HG03342 (cell line): ENCODE results near the gene ENGASE.

Experiments used
- ATAC-seq: cut with Tn5 transposase; IDR thresholded peaks from one replicate; pipeline ENCODE4 v1.9.1; 2021; ENCODE audit warnings: mild to moderate bottlenecking, moderate library complexity; ENCODE audit not compliant: unreplicated experiment

Gene ENGASE

GRCh38 chr17:79091226-79091670, 16.6 kb downstream of the ENGASE start:
- ATAC-seq, result no peak

- no peak for ATAC-seq
Measured at GRCh38 chr17:79092567-79092966, 17.9 kb downstream of the ENGASE start.

- no peak for ATAC-seq
Measured at GRCh38 chr17:79093270-79093669, 18.6 kb downstream of the ENGASE start.

- ATAC-seq, result no peak
Measured at GRCh38 chr17:79094261-79094660, 19.6 kb downstream of the ENGASE start.

GRCh38 chr17:79095345-79096055, 20.9 kb downstream of the ENGASE start:
- ATAC-seq, result no peak

- no peak for ATAC-seq
Measured at GRCh38 chr17:79096477-79096876, 21.9 kb downstream of the ENGASE start.

- ATAC-seq, result no peak
Measured at GRCh38 chr17:79097226-79098055, 22.8 kb downstream of the ENGASE start.

GRCh38 chr17:79098282-79098867, 23.8 kb downstream of the ENGASE start:
- ATAC-seq, result no peak

- no peak for ATAC-seq
Measured at GRCh38 chr17:79100405-79100804, 25.8 kb downstream of the ENGASE start.

GRCh38 chr17:79101111-79101673, 26.6 kb downstream of the ENGASE start:
- ATAC-seq, result no peak

- ATAC-seq, result no peak
Measured at GRCh38 chr17:79102214-79102613, 27.6 kb downstream of the ENGASE start.

GRCh38 chr17:79104898-79105600, 30.4 kb downstream of the ENGASE start:
- no peak for ATAC-seq

GRCh38 chr17:79105937-79106336, 31.3 kb downstream of the ENGASE start:
- no peak for ATAC-seq

GRCh38 chr17:79106958-79107357, 32.3 kb downstream of the ENGASE start:
- ATAC-seq, result no peak

- no peak for ATAC-seq
Measured at GRCh38 chr17:79107499-79108231, 33.0 kb downstream of the ENGASE start.

- no peak for ATAC-seq
Measured at GRCh38 chr17:79108232-79108850, 33.7 kb downstream of the ENGASE start.

GRCh38 chr17:79108870-79109269, 34.2 kb downstream of the ENGASE start:
- no peak for ATAC-seq

GRCh38 chr17:79109584-79109983, 35.0 kb downstream of the ENGASE start:
- no peak for ATAC-seq

GRCh38 chr17:79111097-79111496, 36.5 kb downstream of the ENGASE start:
- no peak for ATAC-seq

- no peak for ATAC-seq
Measured at GRCh38 chr17:79112471-79112870, 37.8 kb downstream of the ENGASE start.
